PC-9 (cell line): ENCODE results near the gene BRSK1. TPM values are rescaled to one million over a fixed set of nuclear protein-coding genes. Genes with fewer than 3 reads are reported as not detected.

ENCODE experiments used
- BruUV-seq: library from RNA; stranded (reverse); fragments of 400-500 nt; replicated peaks from 2 replicates; lab custom pipeline; 2021; lab: Mats Ljungman, UMichigan
- CTCF ChIA-PET: fragments of 300-600 bp; sonication (Branson Sonifier 250); formaldehyde crosslinking; loops from one replicate; lab custom pipeline; 2022; ENCODE audit warnings: antibody characterized with exemption; lab: Charles Lee
- POLR2A ChIA-PET: fragments of 300-600 bp; sonication (Branson Sonifier 250); formaldehyde crosslinking; loops from one replicate; lab custom pipeline; 2022; ENCODE audit warnings: antibody characterized with exemption; ENCODE audit not compliant: unreplicated experiment; lab: Charles Lee
- DNase-seq, 2 experiments: peaks; one replicate each; pipeline versions ENCODE4 v3.0.0 to v3.0.0-alpha.2; 2015 to 2022; ENCODE audit warnings: mixed read lengths in 1 of 2
- H2AFZ ChIP-seq: fragments of 200-600 bp; sonication (generic); 2 replicates; pipeline ENCODE4 v1.8.1; 2017; ENCODE audit warnings: antibody characterized with exemption
- H3F3A ChIP-seq: fragments of 200-600 bp; sonication (generic); 2 replicates; pipeline ENCODE4 v1.8.1; 2017; ENCODE audit warnings: antibody characterized with exemption, mild to moderate bottlenecking, low read depth; ENCODE audit not compliant: insufficient read depth
- H3K27ac ChIP-seq: fragments of 200-600 bp; sonication (generic); 2 replicates; pipeline ENCODE4 v1.6.1; 2016; ENCODE audit warnings: mixed run types
- H3K27me3 ChIP-seq: fragments of 200-600 bp; sonication (generic); 2 replicates; pipeline ENCODE4 v1.6.1; 2016; ENCODE audit warnings: low read depth, mixed run types; ENCODE audit not compliant: insufficient read depth
- H3K36me3 ChIP-seq: fragments of 200-600 bp; sonication (generic); 2 replicates; pipeline ENCODE4 v1.6.1; 2016; ENCODE audit warnings: low read depth, mixed run types
- H3K4me1 ChIP-seq: fragments of 200-600 bp; sonication (generic); replicated peaks from 2 replicates; pipeline ENCODE4 v1.6.1; 2016; ENCODE audit warnings: mixed run types; ENCODE audit not compliant: insufficient read depth
- H3K4me2 ChIP-seq: fragments of 200-600 bp; sonication (generic); 2 replicates; pipeline ENCODE4 v1.6.1; 2017; ENCODE audit warnings: mixed run types
- H3K4me3 ChIP-seq: fragments of 200-600 bp; sonication (generic); 2 replicates; pipeline ENCODE4 v1.6.1; 2016; ENCODE audit warnings: mixed run types
- H3K79me2 ChIP-seq: fragments of 200-600 bp; sonication (generic); 2 replicates; pipeline ENCODE4 v1.6.1; 2017; ENCODE audit warnings: low read depth, mixed run types
- H3K9me2 ChIP-seq: fragments of 200-600 bp; sonication (generic); 2 replicates; pipeline ENCODE4 v1.8.1; 2017; ENCODE audit warnings: mild to moderate bottlenecking; ENCODE audit not compliant: insufficient read depth
- H3K9me3 ChIP-seq: fragments of 200-600 bp; sonication (generic); 2 replicates; pipeline ENCODE4 v1.8.1; 2016; ENCODE audit warnings: low read depth; ENCODE audit not compliant: insufficient read depth
- H4K20me1 ChIP-seq: fragments of 200-600 bp; sonication (generic); 2 replicates; pipeline ENCODE4 v1.8.1; 2017; ENCODE audit not compliant: insufficient read depth
- EZH2 ChIP-seq: fragments of 200-600 bp; sonication (generic); IDR thresholded peaks from 2 replicates; pipeline ENCODE4 v1.8.0; 2017; ENCODE audit warnings: antibody characterized with exemption, low read depth
- intact Hi-C: fragments of 100-400 bp; cut with micrococcal nuclease; formaldehyde crosslinking; loops from one replicate; pipeline ENCODE4 v1.10.0; 2022; ENCODE audit not compliant: unreplicated experiment
- total RNA-seq: library from RNA; stranded (reverse); gene quantifications from 2 replicates; pipeline ENCODE4 v1.2.3, GENCODE V29; 2021
- TF ChIP-seq, protein P1 (sequence below): fragments of 200-600 bp; sonication (generic); conservative IDR thresholded peaks from 2 replicates; pipeline ENCODE4 v1.6.1; 2017; ENCODE audit warnings: mixed run types, antibody characterized with exemption, mild to moderate bottlenecking, moderate library complexity

Gene BRSK1
- total RNA-seq, 1 experiment from 2014 or later = 6.5 TPM

DNA sequence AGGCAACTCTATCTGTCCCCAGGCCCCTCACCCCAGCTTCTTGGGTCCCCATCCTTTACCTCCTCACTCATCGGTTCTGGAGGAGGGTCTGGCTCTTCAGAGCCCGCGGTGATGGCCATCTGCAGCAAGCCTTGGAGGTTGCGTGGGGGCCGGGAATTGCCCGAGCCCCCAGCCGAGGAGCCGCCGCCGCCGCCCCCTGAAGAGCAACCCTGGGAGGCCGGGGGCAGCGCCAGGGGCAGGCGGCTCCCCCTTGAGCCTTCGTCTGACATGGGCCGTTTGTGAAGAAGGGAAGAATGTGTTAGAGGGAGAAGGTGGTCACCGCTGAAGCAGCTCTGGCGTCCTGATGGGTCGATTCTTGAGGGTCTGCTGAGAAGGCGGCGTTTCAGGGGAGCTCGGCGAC is 4.5 kb upstream of the BRSK1 start:
- BruUV-seq = no TSS peak
- Histone ChIP-seq H3K4me1 (peaks cover 8% of the 10 kb centered on the region; the same call in 1 of the 2 replicates), H3K4me2 (peak overlapping the region; percentile 95), H3K27me3 (peaks cover 4% of the 10 kb centered on the region; the same call in 1 of the 2 replicates), H4K20me1 (0 out of 2 replicates have a peak, but pooled peaks cover 5% of the 10 kb centered on the region), H3K9me3 (no peaks in the 10 kb centered on the region), H3K36me3 (0 out of 2 replicates have a peak, but pooled peaks cover 6% of the 10 kb centered on the region), H3K79me2 (peaks cover 18% of the 10 kb centered on the region), H3K9me2 (no peaks in the 10 kb centered on the region), H2AFZ (peak overlapping the region; percentile 83), H3K4me3 (peak overlapping the region; percentile 94), H3F3A (peaks cover 21% of the 10 kb centered on the region), H3K27ac (peak overlapping the region; percentile 72)
- ChIA-PET POLR2A (interaction anchor here (0.6 to 1.6 kb wide), 6 partner anchors 20 to 133 kb away, joined by 3 to 10 read pairs (median 6); partner anchors contain the start of genes DNAAF3 and UBE2S), CTCF (interaction anchor here (1.0 kb wide), 1 partner anchor 139 kb away, joined by 3 read pairs; no protein-coding TSS in a partner anchor)
- intact Hi-C loops = no loop called here
- no peak for DNase-seq
- TF ChIP-seq, protein P1, sequence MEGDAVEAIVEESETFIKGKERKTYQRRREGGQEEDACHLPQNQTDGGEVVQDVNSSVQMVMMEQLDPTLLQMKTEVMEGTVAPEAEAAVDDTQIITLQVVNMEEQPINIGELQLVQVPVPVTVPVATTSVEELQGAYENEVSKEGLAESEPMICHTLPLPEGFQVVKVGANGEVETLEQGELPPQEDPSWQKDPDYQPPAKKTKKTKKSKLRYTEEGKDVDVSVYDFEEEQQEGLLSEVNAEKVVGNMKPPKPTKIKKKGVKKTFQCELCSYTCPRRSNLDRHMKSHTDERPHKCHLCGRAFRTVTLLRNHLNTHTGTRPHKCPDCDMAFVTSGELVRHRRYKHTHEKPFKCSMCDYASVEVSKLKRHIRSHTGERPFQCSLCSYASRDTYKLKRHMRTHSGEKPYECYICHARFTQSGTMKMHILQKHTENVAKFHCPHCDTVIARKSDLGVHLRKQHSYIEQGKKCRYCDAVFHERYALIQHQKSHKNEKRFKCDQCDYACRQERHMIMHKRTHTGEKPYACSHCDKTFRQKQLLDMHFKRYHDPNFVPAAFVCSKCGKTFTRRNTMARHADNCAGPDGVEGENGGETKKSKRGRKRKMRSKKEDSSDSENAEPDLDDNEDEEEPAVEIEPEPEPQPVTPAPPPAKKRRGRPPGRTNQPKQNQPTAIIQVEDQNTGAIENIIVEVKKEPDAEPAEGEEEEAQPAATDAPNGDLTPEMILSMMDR = no peak
- TF ChIP-seq EZH2 = no peak

DNA sequence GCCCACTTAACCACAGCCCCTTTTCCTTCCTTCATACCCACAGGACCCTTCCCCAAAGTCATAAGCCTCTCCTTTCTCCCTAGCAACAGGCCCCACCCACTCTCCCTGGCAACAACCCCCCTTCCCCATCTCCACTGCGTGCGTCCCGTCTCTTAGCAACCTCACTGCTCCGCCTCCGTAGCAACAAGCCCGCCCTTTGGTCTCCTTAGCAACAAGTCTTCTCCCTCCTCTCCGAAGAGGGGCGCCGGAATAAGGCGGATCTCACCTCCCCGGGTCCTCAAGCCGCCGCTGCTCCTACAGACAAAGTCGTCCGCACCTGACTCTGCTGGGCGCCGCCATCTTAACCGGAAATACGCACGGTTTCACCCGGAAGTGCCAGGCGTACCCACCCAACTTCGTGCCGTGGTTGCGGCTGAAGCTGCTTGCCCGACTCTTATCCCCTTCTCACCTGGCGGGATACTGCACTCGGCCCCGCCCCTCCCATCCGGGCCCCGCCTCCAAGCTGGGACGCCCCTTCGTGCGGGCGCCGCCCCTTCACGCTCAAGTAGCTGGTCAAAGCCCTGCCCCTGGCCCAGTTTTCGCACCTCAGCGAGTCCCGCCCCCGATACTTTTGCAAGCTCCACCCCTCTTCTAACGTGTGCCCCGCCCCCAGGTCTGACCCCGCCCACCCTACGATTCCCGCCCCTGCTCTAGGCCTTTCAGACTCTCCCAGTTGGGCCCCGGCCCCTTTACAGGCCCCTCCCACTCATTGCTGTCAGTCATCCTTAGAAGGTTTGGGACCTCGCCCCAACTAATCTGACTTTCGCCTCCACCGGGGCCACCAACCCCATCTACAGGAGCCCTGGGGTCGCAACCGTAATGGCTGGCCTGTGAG is 3.8 kb upstream of the BRSK1 start, which contains the start of gene HSPBP1:
HSPBP1 (minus strand) TSS at position 341 of the 874 bp plus-strand sequence. CDS start 502 bp downstream, outside the sequence.
- BruUV-seq = no TSS peak
- no peaks in the 10 kb centered on the region for H3K9me2 ChIP-seq
- POLR2A ChIA-PET = interaction anchor here (0.5 to 1.6 kb wide), 13 partner anchors 18 to 1091 kb away, joined by 3 to 18 read pairs (median 5); partner anchors contain the start of genes DNAAF3, KMT5C, MBOAT7 and PPP6R1
- H3F3A ChIP-seq = peaks cover 24% of the 10 kb centered on the region
- peak within 1 kb of the TSS; percentile 83 for H2AFZ ChIP-seq
- peaks cover 18% of the 10 kb centered on the region for H3K79me2 ChIP-seq
- TF ChIP-seq EZH2 = no peak
- TF ChIP-seq, protein P1 = no peak
- peaks cover 4% of the 10 kb centered on the region; the same call in 1 of the 2 replicates for H3K27me3 ChIP-seq
- 0 out of 2 replicates have a peak, but pooled peaks cover 3% of the 10 kb centered on the region for H3K36me3 ChIP-seq
- no peaks in the 10 kb centered on the region for H3K9me3 ChIP-seq
- H3K27ac ChIP-seq = peak within 1 kb of the TSS; percentile 72
- H4K20me1 ChIP-seq = 0 out of 2 replicates have a peak, but pooled peaks cover 5% of the 10 kb centered on the region
- intact Hi-C loops = loop anchor here (1.0 kb wide), 2 partner anchors 21 to 131 kb away; partner anchors contain the start of genes PPP6R1 and TNNT1
- H3K4me1 ChIP-seq = peaks cover 8% of the 10 kb centered on the region; the same call in 1 of the 2 replicates
- CTCF ChIA-PET = interaction anchor here (0.5 to 1.3 kb wide), 7 partner anchors 22 to 243 kb away, joined by 3 to 8 read pairs (median 4); partner anchors contain the start of gene KMT5C
- peak within 1 kb of the TSS; percentile 94 for H3K4me3 ChIP-seq
- peak; percentile 94 to 100 for DNase-seq
- peak within 1 kb of the TSS; percentile 95 for H3K4me2 ChIP-seq

DNA sequence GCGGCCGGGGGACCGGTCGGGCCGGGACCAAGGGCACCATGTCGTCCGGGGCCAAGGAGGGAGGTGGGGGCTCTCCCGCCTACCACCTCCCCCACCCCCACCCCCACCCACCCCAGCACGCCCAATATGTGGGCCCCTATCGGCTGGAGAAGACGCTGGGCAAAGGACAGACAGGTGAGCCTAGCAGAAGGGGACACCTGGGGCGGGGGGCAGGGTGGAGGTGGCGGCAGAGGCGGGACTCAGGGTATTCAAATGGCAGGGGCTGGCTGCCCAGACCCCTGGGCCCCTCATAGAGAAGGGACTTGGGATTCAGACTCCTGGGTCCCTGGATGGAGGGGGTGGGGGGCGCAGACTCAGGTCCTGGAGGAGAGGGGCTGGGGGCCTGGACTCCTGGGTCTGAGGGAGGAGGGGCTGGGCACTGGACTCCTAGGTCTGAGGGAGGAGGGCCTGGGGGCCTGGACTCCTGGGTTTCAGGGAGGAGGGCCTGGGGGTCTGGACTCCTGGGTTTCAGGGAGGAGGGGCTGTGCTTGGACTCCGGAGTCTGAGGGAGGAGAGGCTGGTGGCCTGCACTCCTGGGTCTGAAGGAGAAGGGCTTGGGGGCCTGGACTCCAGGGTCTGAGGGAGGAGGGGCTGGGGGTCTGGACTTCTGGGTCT is 735 bp downstream of the BRSK1 start:
- no peaks in the 10 kb centered on the region for H3K9me2 ChIP-seq
- no peaks in the 10 kb centered on the region for H3K9me3 ChIP-seq
- ChIA-PET POLR2A (no interaction called here), CTCF (no interaction called here)
- peaks cover 25% of the 10 kb centered on the region for H3F3A ChIP-seq
- H2AFZ ChIP-seq = no peak overlapping the region
- intact Hi-C loops = no loop called here
- H3K36me3 ChIP-seq = no peaks in the 10 kb centered on the region
- DNase-seq = no peak
- no peaks in the 10 kb centered on the region for H4K20me1 ChIP-seq
- peaks cover 4% of the 10 kb centered on the region; the same call in 1 of the 2 replicates for H3K27me3 ChIP-seq
- H3K79me2 ChIP-seq = peaks cover 2% of the 10 kb centered on the region
- BruUV-seq = no TSS peak
- no peak overlapping the region for H3K4me2 ChIP-seq
- no peak overlapping the region for H3K27ac ChIP-seq
- no peak overlapping the region for H3K4me3 ChIP-seq
- TF ChIP-seq, protein P1 = no peak
- TF ChIP-seq EZH2 = no peak
- no peaks in the 10 kb centered on the region for H3K4me1 ChIP-seq
